Left lung (tissue), 10 donors: ENCODE results near the gene CUTA. TPM values are rescaled to one million over a fixed set of nuclear protein-coding genes. Genes with fewer than 3 reads are reported as not detected.

Experiments used
- ATAC-seq: fragments of 200-7000 bp; cut with Tn5 transposase; one replicate; pipeline ENCODE4 v1.9.1; 2020; ENCODE audit warnings: moderate library complexity
- DNase-seq, 4 donors: peaks; one replicate each; pipeline ENCODE4 v3.0.0-alpha.2; 2013 to 2020
- H3K27ac ChIP-seq, 2 donors: fragments of 200-600 bp; sonication (generic) in 1 of 2; one replicate each; pipeline versions ENCODE4 v1.5.0 to v1.8.0; 2020 to 2021
- H3K27me3 ChIP-seq, 2 donors: fragments of 200-600 bp; sonication (generic) in 1 of 2; one replicate each; pipeline versions ENCODE4 v1.5.0 to v1.8.0; 2020 to 2021
- H3K36me3 ChIP-seq, 2 donors: fragments of 200-600 bp; sonication (generic) in 1 of 2; one replicate each; pipeline versions ENCODE4 v1.5.0 to v1.8.0; 2020 to 2021
- H3K4me1 ChIP-seq, 2 donors: fragments of 200-600 bp; one replicate each; pipeline ENCODE4 v1.8.0; 2021
- H3K4me3 ChIP-seq, 2 donors: fragments of 200-600 bp; sonication (generic) in 1 of 2; one replicate each; pipeline versions ENCODE4 v1.5.0 to v1.8.0; 2020 to 2021; ENCODE audit warnings: mild to moderate bottlenecking in 1 of 2
- H3K9me3 ChIP-seq, 2 donors: fragments of 200-600 bp; sonication (generic) in 1 of 2; one replicate each; pipeline versions ENCODE4 v1.5.0 to v1.8.0; 2020 to 2021
- CTCF ChIP-seq, 2 donors: fragments of 200-600 bp; sonication (generic) in 1 of 2; IDR thresholded peaks; one replicate each; pipeline versions ENCODE4 v1.5.0 to v1.8.0; 2021; ENCODE audit warnings: antibody characterized with exemption in 2 of 2
- intact Hi-C, 2 donors: fragments of 100-400 bp; cut with DNase I; formaldehyde crosslinking; loops; one replicate each; pipeline versions ENCODE4 v1.11.2 to v1.14.2; 2022
- microRNA-seq, 2 donors: library from miRNA; unstranded; fragments of <30 nt; microRNA quantifications; one replicate each; pipeline ENCODE4, GENCODE V29; 2019
- polyA plus RNA-seq, 6 donors: library from polyadenylated mRNA; unstranded; fragments of 120-200 nt; gene quantifications; one replicate each; pipeline ENCODE4 v1.2.1, GENCODE V29; 2013; ENCODE audit not compliant: insufficient read length in 6 of 6
- total RNA-seq, 2 donors: library from RNA; stranded (reverse); fragmentation: NEBNext Ultra II Directional; extraction: Animal tissue kit (Norgen Biotek cat#: 25700); gene quantifications; one replicate each; pipeline ENCODE4 v1.2.1, GENCODE V29; 2021
- donor health status: DM: no; HTN: yes; CAD: no.
- donor health status: DM: no; HTN: no; CAD: no.

The CUTA gene
- total and polyA plus RNA-seq, 8 donors = 144 to 189 (median 175) TPM

DNA sequence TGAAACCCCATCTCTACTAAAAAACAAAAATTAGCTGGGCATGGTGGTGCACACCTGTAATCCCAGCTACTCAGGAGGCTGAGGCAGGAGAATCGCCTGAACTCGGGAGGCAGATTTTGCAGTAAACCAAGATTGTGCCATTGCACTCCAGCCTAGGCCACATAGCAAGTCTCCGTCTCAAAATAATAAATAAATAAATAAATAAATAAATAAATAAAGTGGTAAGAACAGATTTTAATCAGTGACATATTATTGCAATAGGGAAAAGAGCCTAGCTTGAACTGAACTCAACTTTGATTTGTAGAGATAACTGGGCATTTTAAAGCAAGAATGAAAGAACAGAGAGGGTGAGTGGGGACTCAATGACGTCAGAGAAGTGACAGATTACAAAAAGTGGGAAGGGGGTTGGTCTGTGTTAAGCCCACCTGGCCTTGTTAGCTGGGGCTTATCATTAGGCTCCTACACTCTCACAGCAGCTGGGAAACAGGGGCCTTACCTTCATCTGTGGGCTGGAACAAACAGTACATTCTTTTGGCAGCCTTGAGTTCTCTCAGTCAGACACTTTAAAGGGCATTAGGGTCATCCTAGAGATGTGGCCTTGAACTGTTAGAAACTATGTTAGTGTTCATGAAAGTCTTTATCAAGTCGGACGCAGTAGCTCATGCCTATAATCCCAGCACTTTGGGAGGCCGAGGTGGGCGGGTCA lies 50.7 kb downstream of the CUTA start:
- H3K27ac ChIP-seq = no peak overlapping the region
- intact Hi-C loops = no loop called here
- no peak overlapping the region for H3K4me3 ChIP-seq
- H3K4me1 ChIP-seq = no peaks in the 10 kb centered on the region
- DNase-seq (no peak), ATAC-seq (peak; percentile 26)
- no peak for TF ChIP-seq CTCF (IDR thresholded peaks at IDR 0.05)
- no peaks in the 10 kb centered on the region for H3K27me3 ChIP-seq
- no peaks in the 10 kb centered on the region for H3K9me3 ChIP-seq
- H3K36me3 ChIP-seq = no peaks in the 10 kb centered on the region

Small RNA genes within 50 kb of the gene (microRNA-seq; reads per million reads assigned to microRNA genes)
- 0 reads per million in 2 donors for gene MIR5004

Other genes with a start within 250 kb of the CUTA start
- gene COL11A2, start 225.6 kb downstream of the CUTA start, total RNA-seq = under 1 TPM; 0.45 to 0.87 TPM
- 1 to 10 TPM; 2.6 to 9.5 (median 4.1) TPM for gene COL11A2, start 225.6 kb downstream of the CUTA start, polyA plus RNA-seq
- 10 to 100 TPM; 35.4 to 37.1 TPM for gene RXRB, start 217.4 kb downstream of the CUTA start, total RNA-seq
- 10 to 100 TPM; 55.1 to 76.2 (median 62.9) TPM for gene RXRB, start 217.4 kb downstream of the CUTA start, polyA plus RNA-seq
- gene SLC39A7, start 217.2 kb downstream of the CUTA start, total RNA-seq = 100 to 1,000 TPM; 131 to 149 TPM
- gene SLC39A7, start 217.2 kb downstream of the CUTA start, polyA plus RNA-seq = 100 to 1,000 TPM in 2 of 6 donors, 10 to 100 TPM in 4; 71.9 to 103 (median 98.8) TPM
- 10 to 100 TPM; 13.5 to 14.0 TPM for gene HSD17B8, start 213.5 kb downstream of the CUTA start, total RNA-seq
- 10 to 100 TPM; 15.9 to 27.0 (median 22.4) TPM for gene HSD17B8, start 213.5 kb downstream of the CUTA start, polyA plus RNA-seq
- 10 to 100 TPM; 37.4 to 41.4 TPM for gene RING1, start 209.6 kb downstream of the CUTA start, total RNA-seq
- 10 to 100 TPM; 53.7 to 70.6 (median 59.9) TPM for gene RING1, start 209.6 kb downstream of the CUTA start, polyA plus RNA-seq
- gene VPS52, start 146.2 kb downstream of the CUTA start, total RNA-seq = 10 to 100 TPM; 46.2 to 54.2 TPM
- gene VPS52, start 146.2 kb downstream of the CUTA start, polyA plus RNA-seq = 10 to 100 TPM; 75.7 to 92.5 (median 86.3) TPM
- gene RPS18, start 146.0 kb downstream of the CUTA start, total RNA-seq = 1,000 to 10,000 TPM; 1,881 to 1,887 TPM
- gene RPS18, start 146.0 kb downstream of the CUTA start, polyA plus RNA-seq = 1,000 to 10,000 TPM; 3,694 to 4,273 (median 4,148) TPM
- gene B3GALT4, start 141.0 kb downstream of the CUTA start, total RNA-seq = 10 to 100 TPM; 12.7 to 12.9 TPM
- gene B3GALT4, start 141.0 kb downstream of the CUTA start, polyA plus RNA-seq = 1 to 10 TPM; 3.5 to 5.0 (median 4.1) TPM
- gene WDR46, start 128.9 kb downstream of the CUTA start, total RNA-seq = 10 to 100 TPM; 26.6 to 42.0 TPM
- 10 to 100 TPM; 59.7 to 89.8 (median 65.8) TPM for gene WDR46, start 128.9 kb downstream of the CUTA start, polyA plus RNA-seq
- gene PFDN6, start 128.5 kb downstream of the CUTA start, total RNA-seq = 10 to 100 TPM; 37.7 to 43.0 TPM
- 10 to 100 TPM; 50.4 to 55.3 (median 51.2) TPM for gene PFDN6, start 128.5 kb downstream of the CUTA start, polyA plus RNA-seq
- gene RGL2, start 119.2 kb downstream of the CUTA start, total RNA-seq = 10 to 100 TPM; 83.3 to 94.6 TPM
- 100 to 1,000 TPM; 133 to 157 (median 140) TPM for gene RGL2, start 119.2 kb downstream of the CUTA start, polyA plus RNA-seq
- 100 to 1,000 TPM; 227 to 243 TPM for gene TAPBP, start 104.0 kb downstream of the CUTA start, total RNA-seq
- 10 to 100 TPM; 41.5 to 60.2 (median 45.1) TPM for gene TAPBP, start 104.0 kb downstream of the CUTA start, polyA plus RNA-seq
- gene ZBTB22, start 100.4 kb downstream of the CUTA start, total RNA-seq = 10 to 100 TPM; 17.3 to 22.6 TPM
- gene ZBTB22, start 100.4 kb downstream of the CUTA start, polyA plus RNA-seq = 10 to 100 TPM; 21.8 to 29.3 (median 25.5) TPM
- 10 to 100 TPM; 33.6 to 42.0 TPM for gene DAXX, start 95.1 kb downstream of the CUTA start, total RNA-seq
- gene DAXX, start 95.1 kb downstream of the CUTA start, polyA plus RNA-seq = 10 to 100 TPM; 44.8 to 62.5 (median 54.2) TPM
- 1 to 10 TPM; 5.8 to 9.9 TPM for gene KIFC1, start 26.3 kb downstream of the CUTA start, total RNA-seq
- 10 to 100 TPM; 30.7 to 73.6 (median 42.4) TPM for gene KIFC1, start 26.3 kb downstream of the CUTA start, polyA plus RNA-seq
- 10 to 100 TPM; 43.4 to 45.6 TPM for gene PHF1, start 7.1 kb downstream of the CUTA start, total RNA-seq
- gene PHF1, start 7.1 kb downstream of the CUTA start, polyA plus RNA-seq = 10 to 100 TPM; 64.6 to 91.9 (median 73.5) TPM
- gene SYNGAP1, start 2.0 kb upstream of the CUTA start, total RNA-seq = 10 to 100 TPM; 18.1 to 18.5 TPM
- gene SYNGAP1, start 2.0 kb upstream of the CUTA start, polyA plus RNA-seq = 10 to 100 TPM; 42.8 to 51.2 (median 45.8) TPM
- gene ZBTB9, start 36.5 kb upstream of the CUTA start, total RNA-seq = 1 to 10 TPM; 5.8 to 9.8 TPM
- gene ZBTB9, start 36.5 kb upstream of the CUTA start, polyA plus RNA-seq = 10 to 100 TPM in 4 of 6 donors, 1 to 10 TPM in 2; 9.4 to 13.6 (median 11.2) TPM
- 10 to 100 TPM; 26.5 to 27.0 TPM for gene BAK1, start 162.2 kb upstream of the CUTA start, total RNA-seq
- 10 to 100 TPM; 13.1 to 19.3 (median 17.9) TPM for gene BAK1, start 162.2 kb upstream of the CUTA start, polyA plus RNA-seq
- 100 to 1,000 TPM; 107 to 147 TPM for gene ITPR3, start 203.2 kb upstream of the CUTA start, total RNA-seq
- gene ITPR3, start 203.2 kb upstream of the CUTA start, polyA plus RNA-seq = 10 to 100 TPM; 70.8 to 99.0 (median 90.0) TPM